Measurements from ENCODE around the gene ATR. TPM values are rescaled to one million over a fixed set of nuclear protein-coding genes. Genes with fewer than 3 reads are reported as not detected.
"Not testable (repeated sequence)": the region's sequence is repeated elsewhere in the genome, so short reads cannot be mapped to it uniquely, and the experiment has no call there.

The ATR gene
- total and polyA plus RNA-seq, 4 donors, result 18.0 to 44.3 (median 21.8) TPM

DNA sequence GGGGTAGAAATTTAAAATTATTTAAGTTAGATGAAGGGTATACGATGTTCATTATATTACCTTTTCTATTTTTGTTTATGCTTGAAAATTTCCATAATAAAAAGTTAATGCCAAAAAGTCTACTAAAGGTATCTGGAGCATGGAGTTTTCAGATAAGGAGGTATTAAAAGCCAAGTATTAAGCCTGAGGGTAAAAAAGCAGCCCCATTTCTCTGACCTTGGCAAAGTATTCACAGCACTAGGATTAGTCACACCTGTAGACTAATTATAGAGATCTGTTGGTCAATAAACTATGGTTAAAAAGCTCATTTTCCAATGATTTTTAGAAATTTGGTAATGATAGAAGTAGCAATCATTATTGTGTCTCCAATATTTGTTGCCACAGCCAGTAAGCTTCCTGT, 153.8 kb downstream of the ATR start:
- Histone ChIP-seq H3K4me1 (ENCODE audit: control insufficient read depth, insufficient read depth, low read length) (no peaks in the 10 kb centered on the region), H3K36me3 (ENCODE audit: control insufficient read depth, insufficient read depth, low read length) (peaks cover 15% of the 10 kb centered on the region), H3K9me3 (ENCODE audit: control insufficient read depth, insufficient read depth, low read length) (no peaks in the 10 kb centered on the region), H3K27ac (ENCODE audit: low read depth, low read length) (no peak overlapping the region), H3K4me3 (ENCODE audit: low read depth, low read length) (no peak overlapping the region), H3K27me3 (ENCODE audit: control insufficient read depth, insufficient read depth, low read length) (no peaks in the 10 kb centered on the region)
- WGBS (ENCODE audit: insufficient coverage), result no CpG with 5 or more reads among the region's 1 CpG
- DNase-seq (ENCODE audit: low read depth in 4 of 6, low spot score in 6 of 6), result no peak

DNA sequence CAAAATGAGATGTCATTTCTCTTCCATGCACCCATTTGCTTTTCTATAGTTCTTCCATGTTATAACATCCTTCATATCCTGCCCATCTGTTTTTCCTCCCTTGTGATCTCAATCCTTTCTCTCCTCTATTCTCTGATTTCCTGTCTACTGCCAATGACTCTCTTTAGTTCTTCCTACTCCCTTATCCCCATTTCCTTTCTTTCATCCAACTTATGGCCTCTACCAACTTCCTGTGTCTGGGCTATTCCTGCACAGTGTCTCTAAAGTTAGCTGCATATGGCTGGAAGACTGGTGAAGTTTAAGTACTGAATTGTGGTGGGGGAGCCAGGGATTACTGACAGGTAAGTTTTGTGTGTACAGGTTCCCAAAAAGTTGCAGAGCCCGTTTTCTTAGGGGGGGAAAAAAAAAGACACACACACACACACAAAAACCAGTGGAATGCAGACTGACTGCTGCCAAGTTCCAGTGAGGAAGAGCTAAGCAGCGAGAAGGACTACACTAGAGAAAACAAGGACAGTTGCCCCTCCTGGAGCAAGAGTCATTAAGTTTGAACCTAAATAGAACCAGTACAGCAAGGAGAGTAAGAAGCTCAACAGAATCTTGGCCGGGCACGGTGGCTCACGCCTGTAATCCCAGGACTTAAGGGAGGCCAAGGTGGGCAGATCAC, 159.5 kb downstream of the ATR start:
- no peaks in the 10 kb centered on the region for H3K27me3 ChIP-seq (ENCODE audit: control insufficient read depth, insufficient read depth, low read length)
- H3K27ac ChIP-seq (ENCODE audit: low read depth, low read length), result no peak overlapping the region
- 92% methylated on average over 4 of the region's 5 CpGs for WGBS (ENCODE audit: insufficient coverage)
- no peaks in the 10 kb centered on the region for H3K9me3 ChIP-seq (ENCODE audit: control insufficient read depth, insufficient read depth, low read length)
- no peak overlapping the region for H3K4me3 ChIP-seq (ENCODE audit: low read depth, low read length)
- no peak for DNase-seq (ENCODE audit: low read depth in 4 of 6, low spot score in 6 of 6)
- no peaks in the 10 kb centered on the region for H3K4me1 ChIP-seq (ENCODE audit: control insufficient read depth, insufficient read depth, low read length)
- peaks cover 23% of the 10 kb centered on the region for H3K36me3 ChIP-seq (ENCODE audit: control insufficient read depth, insufficient read depth, low read length)

DNA sequence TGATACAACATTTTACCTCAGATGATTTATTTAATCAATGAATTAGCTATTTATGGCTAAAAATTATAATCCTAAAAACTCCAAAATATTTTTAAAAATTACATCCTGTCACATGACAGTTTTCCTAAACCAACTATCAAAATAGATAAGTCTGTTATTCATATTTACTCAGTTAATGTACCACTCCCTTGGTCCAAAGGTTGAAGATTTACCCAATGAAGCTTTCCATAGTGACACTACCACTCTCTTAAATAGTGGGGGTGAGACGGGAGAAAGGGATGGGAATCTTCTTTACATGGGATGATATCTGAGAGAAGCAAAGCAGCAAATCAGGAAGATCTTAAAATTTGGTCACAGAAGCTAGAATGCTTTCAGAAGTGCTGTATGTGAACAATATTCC, 161.2 kb downstream of the ATR start:
- H3K36me3 ChIP-seq (ENCODE audit: control insufficient read depth, insufficient read depth, low read length), result peaks cover 23% of the 10 kb centered on the region
- no peaks in the 10 kb centered on the region for H3K27me3 ChIP-seq (ENCODE audit: control insufficient read depth, insufficient read depth, low read length)
- no peak overlapping the region for H3K27ac ChIP-seq (ENCODE audit: low read depth, low read length)
- WGBS (ENCODE audit: insufficient coverage), result no CpG with 5 or more reads among the region's 1 CpG
- no peak overlapping the region for H3K4me3 ChIP-seq (ENCODE audit: low read depth, low read length)
- no peaks in the 10 kb centered on the region for H3K9me3 ChIP-seq (ENCODE audit: control insufficient read depth, insufficient read depth, low read length)
- H3K4me1 ChIP-seq (ENCODE audit: control insufficient read depth, insufficient read depth, low read length), result no peaks in the 10 kb centered on the region
- no peak for DNase-seq (ENCODE audit: low read depth in 4 of 6, low spot score in 6 of 6)

GRCh38 chr3:142400537-142400936, 178.0 kb downstream of the ATR start:
- H3K4me1 ChIP-seq (ENCODE audit: control insufficient read depth, insufficient read depth, low read length); H3K4me3 ChIP-seq (ENCODE audit: low read depth, low read length); DNase-seq (ENCODE audit: low read depth in 4 of 6, low spot score in 6 of 6); H3K27ac ChIP-seq (ENCODE audit: low read depth, low read length); H3K27me3 ChIP-seq (ENCODE audit: control insufficient read depth, insufficient read depth, low read length); H3K9me3 ChIP-seq (ENCODE audit: control insufficient read depth, insufficient read depth, low read length): not testable (repeated sequence)
- WGBS (ENCODE audit: insufficient coverage), result 100% methylated on average over 4 of the region's 7 CpGs
- peaks cover 17% of the 10 kb centered on the region for H3K36me3 ChIP-seq (ENCODE audit: control insufficient read depth, insufficient read depth, low read length)

Small RNAs within 50 kb of the gene (small RNA-seq; reads per million reads assigned to genes)
- gene RNA5SP143 (ENCODE audit: low replicate concordance), result not detected
- not detected for gene RNU1-100P (ENCODE audit: low replicate concordance)
- not detected for gene RNU6-1294P (ENCODE audit: low replicate concordance)

Other genes starting within 250 kb of the ATR start
- 10 to 100 TPM; 34.6 to 75.5 TPM for gene XRN1, start 130.7 kb downstream of the ATR start, total RNA-seq
- gene XRN1, start 130.7 kb downstream of the ATR start, polyA plus RNA-seq (ENCODE audit: insufficient read length in 2 of 2), result 10 to 100 TPM; 11.6 to 13.5 TPM
- 1 to 10 TPM; 3.8 to 4.7 TPM for gene PLS1, start 17.7 kb upstream of the ATR start, total RNA-seq
- 1 to 10 TPM; 3.1 to 3.4 TPM for gene PLS1, start 17.7 kb upstream of the ATR start, polyA plus RNA-seq (ENCODE audit: insufficient read length in 2 of 2)
- gene TRPC1, start 145.3 kb upstream of the ATR start, total RNA-seq, result 10 to 100 TPM; 32.1 to 73.5 TPM
- 10 to 100 TPM; 17.7 to 18.0 TPM for gene TRPC1, start 145.3 kb upstream of the ATR start, polyA plus RNA-seq (ENCODE audit: insufficient read length in 2 of 2)

All from spinal cord (tissue), 10 donors.